Upper lobe of right lung (tissue), 1 donor: Measurements from ENCODE around the gene RGL3. TPM values are rescaled to one million over a fixed set of nuclear protein-coding genes. Genes with fewer than 3 reads are reported as not detected.
A peak's percentile ranks its signal among the peaks of the same experiment; 100 is the strongest.

Source experiments
- ATAC-seq: fragments of 200-7000 bp; cut with Tn5 transposase; one replicate; pipeline ENCODE4 v1.9.1; 2020; ENCODE audit warnings: mild to moderate bottlenecking, moderate library complexity
- DNase-seq: peaks from one replicate; pipeline ENCODE4 v3.0.0-alpha.2; 2020
- H3K27ac ChIP-seq: fragments of 200-600 bp; one replicate; pipeline ENCODE4 v1.8.0; 2022
- H3K27me3 ChIP-seq: fragments of 200-600 bp; one replicate; pipeline ENCODE4 v1.8.0; 2022; ENCODE audit warnings: mild to moderate bottlenecking
- H3K36me3 ChIP-seq: fragments of 200-600 bp; one replicate; pipeline ENCODE4 v1.8.0; 2022
- H3K4me1 ChIP-seq: fragments of 200-600 bp; one replicate; pipeline ENCODE4 v1.8.0; 2022
- H3K4me3 ChIP-seq: fragments of 200-600 bp; one replicate; pipeline ENCODE4 v1.8.0; 2022; ENCODE audit warnings: mild to moderate bottlenecking
- H3K9me3 ChIP-seq: fragments of 200-600 bp; one replicate; pipeline ENCODE4 v1.8.0; 2022
- intact Hi-C: fragments of 100-400 bp; cut with DNase I; formaldehyde crosslinking; loops from one replicate; pipeline ENCODE4 v1.11.0; 2022
- total RNA-seq: library from RNA; stranded (reverse); fragmentation: NEBNext Ultra II Directional; extraction: Animal tissue kit (Norgen Biotek cat#: 25700); gene quantifications from one replicate; pipeline ENCODE4 v1.2.1, GENCODE V29; 2021
- TF ChIP-seq, protein P1 (sequence below): fragments of 200-600 bp; IDR thresholded peaks from one replicate; pipeline ENCODE4 v1.8.0; 2022; ENCODE audit warnings: antibody characterized with exemption
- donor health status: DM: no; HTN: yes; CAD: no; lungs with severe emphysema.

The RGL3 gene
- total RNA-seq, 1 donor from 2014 or later, result 54.6 TPM

DNA sequence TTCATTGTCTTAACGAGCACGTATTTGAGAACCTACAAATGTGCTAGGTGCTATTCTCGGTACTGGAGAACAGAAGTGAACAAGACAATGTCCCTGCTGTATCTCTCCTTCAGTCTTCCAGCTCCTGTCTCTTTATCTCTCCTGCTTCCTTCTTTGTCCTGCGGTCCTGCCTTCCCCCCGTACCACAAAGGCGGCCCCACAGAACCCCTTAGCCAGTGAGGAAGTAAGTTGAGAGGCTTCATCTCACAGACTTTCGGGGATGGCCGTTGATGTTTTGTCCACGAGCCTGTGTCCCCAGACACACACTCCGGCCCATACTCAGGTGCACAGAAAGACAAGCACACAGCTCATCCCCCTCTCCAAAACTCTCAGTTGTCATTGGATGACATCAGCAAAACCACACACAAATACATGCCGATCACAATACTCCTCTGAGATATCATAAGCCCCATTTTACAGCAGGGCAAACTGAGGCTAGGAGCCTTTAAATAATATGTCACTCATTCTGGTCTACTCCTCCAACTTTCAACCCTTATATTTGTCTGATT lies 45.2 kb downstream of the RGL3 start:
- Histone ChIP-seq H3K4me3 (peak overlapping the region; percentile 63), H3K4me1 (peaks cover 33% of the 10 kb centered on the region), H3K36me3 (no peaks in the 10 kb centered on the region), H3K27ac (peak overlapping the region; percentile 96), H3K9me3 (no peaks in the 10 kb centered on the region), H3K27me3 (no peaks in the 10 kb centered on the region)
- DNase-seq (no peak), ATAC-seq (no peak)
- TF ChIP-seq, protein P1, sequence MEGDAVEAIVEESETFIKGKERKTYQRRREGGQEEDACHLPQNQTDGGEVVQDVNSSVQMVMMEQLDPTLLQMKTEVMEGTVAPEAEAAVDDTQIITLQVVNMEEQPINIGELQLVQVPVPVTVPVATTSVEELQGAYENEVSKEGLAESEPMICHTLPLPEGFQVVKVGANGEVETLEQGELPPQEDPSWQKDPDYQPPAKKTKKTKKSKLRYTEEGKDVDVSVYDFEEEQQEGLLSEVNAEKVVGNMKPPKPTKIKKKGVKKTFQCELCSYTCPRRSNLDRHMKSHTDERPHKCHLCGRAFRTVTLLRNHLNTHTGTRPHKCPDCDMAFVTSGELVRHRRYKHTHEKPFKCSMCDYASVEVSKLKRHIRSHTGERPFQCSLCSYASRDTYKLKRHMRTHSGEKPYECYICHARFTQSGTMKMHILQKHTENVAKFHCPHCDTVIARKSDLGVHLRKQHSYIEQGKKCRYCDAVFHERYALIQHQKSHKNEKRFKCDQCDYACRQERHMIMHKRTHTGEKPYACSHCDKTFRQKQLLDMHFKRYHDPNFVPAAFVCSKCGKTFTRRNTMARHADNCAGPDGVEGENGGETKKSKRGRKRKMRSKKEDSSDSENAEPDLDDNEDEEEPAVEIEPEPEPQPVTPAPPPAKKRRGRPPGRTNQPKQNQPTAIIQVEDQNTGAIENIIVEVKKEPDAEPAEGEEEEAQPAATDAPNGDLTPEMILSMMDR, result no peak
- intact Hi-C loops, result no loop called here

DNA sequence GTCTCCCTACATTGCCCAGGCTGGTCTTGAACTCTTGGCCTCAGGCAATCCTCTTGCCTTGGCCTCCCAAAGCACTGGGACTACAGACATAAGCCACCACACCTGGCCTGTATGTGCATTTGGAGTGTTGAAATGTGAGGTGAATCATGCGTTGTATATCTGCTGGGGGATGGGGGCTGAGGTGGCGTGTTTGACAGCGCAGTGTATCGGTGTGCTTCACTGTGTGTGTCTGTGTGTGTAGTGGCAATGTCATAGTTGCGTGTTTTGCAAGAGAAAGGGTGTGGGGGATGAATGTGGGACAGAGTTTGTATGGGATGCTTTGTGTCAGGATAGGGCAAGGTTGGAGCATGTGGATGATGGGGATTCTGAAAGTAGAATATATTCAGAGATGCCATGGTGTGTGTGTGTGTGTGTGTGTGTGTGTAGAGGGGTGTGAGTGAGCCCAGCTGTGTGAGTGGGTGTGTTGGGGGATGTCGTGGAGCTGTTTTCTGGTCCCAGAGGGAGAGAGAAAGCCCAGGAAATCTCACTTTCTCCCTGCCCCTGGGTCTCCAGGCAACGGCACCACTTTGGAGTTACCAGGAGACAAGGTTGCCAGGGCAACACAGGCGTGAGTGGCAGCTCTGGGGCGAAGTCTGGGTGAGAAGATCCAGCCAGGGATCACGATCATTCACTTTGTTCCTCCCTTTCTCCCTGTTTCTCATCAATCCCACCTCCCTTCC lies 45.8 kb downstream of the RGL3 start:
- H3K27ac ChIP-seq, result no peak overlapping the region
- no peak overlapping the region for H3K4me3 ChIP-seq
- DNase-seq, result peak; percentile 74

DNA sequence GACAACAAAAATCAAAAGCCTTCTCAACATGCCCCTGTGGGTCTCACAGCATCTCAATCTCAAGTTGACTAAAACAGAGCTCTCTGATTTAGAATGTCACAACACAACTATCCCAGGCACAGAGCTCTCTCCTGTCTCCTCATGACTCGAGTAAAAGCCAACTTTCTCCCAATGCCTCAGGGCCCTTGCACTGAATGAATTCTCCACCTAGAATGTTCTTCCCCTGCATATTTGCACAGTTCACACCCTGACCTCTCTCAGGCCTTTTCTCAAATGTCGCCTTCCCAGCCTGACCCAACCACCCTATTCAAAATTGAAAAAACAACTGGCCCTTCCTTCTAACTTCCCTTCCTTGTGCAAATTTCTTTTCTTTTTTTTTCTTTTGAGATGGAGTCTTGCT lies 48.4 kb downstream of the RGL3 start:
- DNase-seq (no peak), ATAC-seq (no peak)
- no peak overlapping the region for H3K4me3 ChIP-seq
- no peak overlapping the region for H3K27ac ChIP-seq
- intact Hi-C loops, result no loop called here
- H3K4me1 ChIP-seq, result peaks cover 11% of the 10 kb centered on the region
- no peaks in the 10 kb centered on the region for H3K9me3 ChIP-seq
- H3K27me3 ChIP-seq, result no peaks in the 10 kb centered on the region
- H3K36me3 ChIP-seq, result peaks cover 4% of the 10 kb centered on the region
- TF ChIP-seq, protein P1, result no peak

More for the DNA sequence above, 45.8 kb downstream of the RGL3 start:
- no peak for ATAC-seq
- H3K9me3 ChIP-seq, result no peaks in the 10 kb centered on the region
- H3K36me3 ChIP-seq, result no peaks in the 10 kb centered on the region
- TF ChIP-seq, protein P1, result no peak
- H3K27me3 ChIP-seq, result no peaks in the 10 kb centered on the region
- peaks cover 33% of the 10 kb centered on the region for H3K4me1 ChIP-seq
- intact Hi-C loops, result no loop called here

DNA sequence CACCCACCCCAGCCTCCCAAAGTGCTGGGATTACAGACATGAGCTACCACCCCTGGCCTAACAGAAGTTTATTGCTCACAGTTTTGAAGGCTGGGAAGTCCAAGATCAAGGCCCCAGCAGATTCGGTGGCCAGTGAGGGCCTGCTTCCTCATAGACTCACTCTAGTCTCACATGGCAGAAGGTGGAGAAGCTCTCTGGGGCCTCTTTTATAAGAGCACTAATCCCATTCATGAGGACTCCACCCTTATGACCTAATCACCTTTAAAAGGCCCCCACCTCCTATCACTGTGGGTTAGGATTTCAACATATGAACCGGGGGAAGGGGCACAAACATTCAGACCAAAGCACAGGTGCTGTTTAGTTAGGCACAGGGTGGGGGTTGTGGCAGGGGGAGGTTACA lies 51.6 kb downstream of the RGL3 start:
- peaks cover 20% of the 10 kb centered on the region for H3K36me3 ChIP-seq
- no peaks in the 10 kb centered on the region for H3K9me3 ChIP-seq
- H3K4me3 ChIP-seq, result no peak overlapping the region
- ATAC-seq, result no peak
- intact Hi-C loops, result no loop called here
- TF ChIP-seq, protein P1, result no peak
- DNase-seq, result no peak
- no peak overlapping the region for H3K27ac ChIP-seq
- no peaks in the 10 kb centered on the region for H3K27me3 ChIP-seq
- H3K4me1 ChIP-seq, result no peaks in the 10 kb centered on the region

DNA sequence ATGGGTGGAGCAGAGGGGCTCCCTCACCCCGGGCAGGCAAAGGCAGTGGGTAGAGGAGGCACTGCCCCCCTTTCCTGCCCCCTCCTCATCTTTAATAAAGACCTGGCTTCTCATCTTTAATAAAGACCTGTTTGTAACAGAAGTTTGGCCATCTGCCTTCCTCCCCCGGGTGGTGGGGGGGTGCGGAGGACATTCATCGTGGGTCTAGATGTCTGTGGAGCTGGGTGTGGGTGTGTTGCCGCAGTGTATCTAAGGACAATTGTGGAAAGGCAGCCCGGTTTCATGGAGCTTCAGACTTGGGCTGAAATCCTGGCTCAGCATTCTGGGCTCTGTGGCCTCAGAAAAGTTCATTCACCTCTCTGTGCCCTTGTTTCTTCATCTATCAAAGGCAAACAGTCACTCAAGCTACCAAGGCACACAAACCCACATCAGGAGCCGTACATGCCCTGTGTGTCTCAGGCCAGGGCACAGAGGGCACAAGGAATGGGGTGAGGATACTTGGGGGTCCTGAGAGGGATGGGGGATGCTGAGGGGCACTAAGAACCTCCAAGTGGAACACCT lies 53.5 kb downstream of the RGL3 start:
- no peak for ATAC-seq
- H3K4me1 ChIP-seq, result no peaks in the 10 kb centered on the region
- intact Hi-C loops, result no loop called here
- H3K4me3 ChIP-seq, result no peak overlapping the region
- H3K9me3 ChIP-seq, result no peaks in the 10 kb centered on the region
- H3K27me3 ChIP-seq, result no peaks in the 10 kb centered on the region
- peaks cover 20% of the 10 kb centered on the region for H3K36me3 ChIP-seq
- DNase-seq, result no peak
- H3K27ac ChIP-seq, result no peak overlapping the region
- TF ChIP-seq, protein P1, result no peak
